Gastroesophageal sphincter (tissue), 3 donors: Measurements from ENCODE around the gene SCARB1.

ENCODE experiments used
- CTCF ChIP-seq, 4 experiments: fragments of 200-600 bp in 2 of 4; fragments of 450-650 bp in 2 of 4; sonication (generic) in 1 of 4; IDR thresholded peaks; one replicate each; pipeline ENCODE4 v1.5.1; 2017 to 2019; ENCODE audit warnings: antibody characterized with exemption in 4 of 4, mild to moderate bottlenecking in 2 of 4, moderate library complexity in 2 of 4
- POLR2A ChIP-seq, 2 donors: fragments of 450-650 bp; IDR thresholded peaks; one replicate each; pipeline ENCODE4 v1.6.1; 2017; ENCODE audit warnings: antibody characterized with exemption in 2 of 2, mild to moderate bottlenecking in 2 of 2, moderate library complexity in 1 of 2
- POLR2AphosphoS5 ChIP-seq: sonication (generic); formaldehyde crosslinking; IDR thresholded peaks from one replicate; pipeline ENCODE4 v1.6.1; 2017; ENCODE audit warnings: antibody characterized with exemption

GRCh38 chr12:124763594-124763979, 100.1 kb downstream of the SCARB1 start:
- no peak for TF ChIP-seq CTCF (IDR thresholded peaks at IDR 0.05)
- TF ChIP-seq POLR2A (IDR thresholded peaks at IDR 0.05): no peak
- no peak for TF ChIP-seq POLR2AphosphoS5
